ENCODE measurements around the gene QPCTL. TPM values are rescaled to one million over a fixed set of nuclear protein-coding genes. Genes with fewer than 3 reads are reported as not detected.

QPCTL gene
- total RNA-seq, 1 donor from 2014 or later = 21.1 TPM

DNA sequence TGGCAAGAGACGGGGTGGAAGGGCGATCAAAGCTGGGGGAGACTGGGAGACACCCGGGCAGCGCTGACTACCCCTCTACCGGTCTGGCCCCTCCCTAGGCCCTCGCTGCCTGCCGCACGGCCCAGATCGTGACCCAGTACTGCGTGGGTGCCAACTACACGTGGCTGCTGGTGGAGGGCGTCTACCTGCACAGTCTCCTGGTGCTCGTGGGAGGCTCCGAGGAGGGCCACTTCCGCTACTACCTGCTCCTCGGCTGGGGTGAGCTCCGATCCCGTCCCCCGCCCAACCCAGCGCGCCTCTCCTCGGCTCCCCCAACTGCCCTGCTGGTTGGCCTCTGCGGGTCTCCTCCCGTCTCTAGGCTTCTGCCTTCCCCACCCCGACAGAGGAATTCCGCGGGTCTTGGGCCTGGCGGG lies 15.6 kb upstream of the QPCTL start:
- POLR2A ChIA-PET = interaction anchor here (0.6 to 3.1 kb wide), 12 partner anchors 11 to 569 kb away, joined by 3 to 26 read pairs (median 4); partner anchors contain the start of genes EML2, QPCTL and SNRPD2
- intact Hi-C loops (cut with micrococcal nuclease) = loop anchor here (1.0 to 2.0 kb wide), 2 partner anchors 8 to 16 kb away; partner anchors contain the start of gene QPCTL
- no peaks in the 10 kb centered on the region for H3K36me3 Mint-ChIP-seq (ENCODE audit: low read depth)
- H3K4me3 Mint-ChIP-seq = peak overlapping the region; percentile 58
- H3K27ac Mint-ChIP-seq = no peak overlapping the region
- DNase-seq (peak; percentile 26), ATAC-seq (ENCODE audit: low read depth) (peak; percentile 15)
- peaks cover 18% of the 10 kb centered on the region for H3K4me1 Mint-ChIP-seq
- CTCF ChIA-PET = interaction anchor here (1.1 to 2.4 kb wide), 4 partner anchors 8 to 237 kb away, joined by 4 to 6 read pairs (median 6); partner anchors contain the start of gene QPCTL
- H3K9me3 Mint-ChIP-seq = no peaks in the 10 kb centered on the region
- TF ChIP-seq CTCF (IDR thresholded peaks at IDR 0.05) = no peak
- peaks cover 11% of the 10 kb centered on the region for H3K27me3 Mint-ChIP-seq

DNA sequence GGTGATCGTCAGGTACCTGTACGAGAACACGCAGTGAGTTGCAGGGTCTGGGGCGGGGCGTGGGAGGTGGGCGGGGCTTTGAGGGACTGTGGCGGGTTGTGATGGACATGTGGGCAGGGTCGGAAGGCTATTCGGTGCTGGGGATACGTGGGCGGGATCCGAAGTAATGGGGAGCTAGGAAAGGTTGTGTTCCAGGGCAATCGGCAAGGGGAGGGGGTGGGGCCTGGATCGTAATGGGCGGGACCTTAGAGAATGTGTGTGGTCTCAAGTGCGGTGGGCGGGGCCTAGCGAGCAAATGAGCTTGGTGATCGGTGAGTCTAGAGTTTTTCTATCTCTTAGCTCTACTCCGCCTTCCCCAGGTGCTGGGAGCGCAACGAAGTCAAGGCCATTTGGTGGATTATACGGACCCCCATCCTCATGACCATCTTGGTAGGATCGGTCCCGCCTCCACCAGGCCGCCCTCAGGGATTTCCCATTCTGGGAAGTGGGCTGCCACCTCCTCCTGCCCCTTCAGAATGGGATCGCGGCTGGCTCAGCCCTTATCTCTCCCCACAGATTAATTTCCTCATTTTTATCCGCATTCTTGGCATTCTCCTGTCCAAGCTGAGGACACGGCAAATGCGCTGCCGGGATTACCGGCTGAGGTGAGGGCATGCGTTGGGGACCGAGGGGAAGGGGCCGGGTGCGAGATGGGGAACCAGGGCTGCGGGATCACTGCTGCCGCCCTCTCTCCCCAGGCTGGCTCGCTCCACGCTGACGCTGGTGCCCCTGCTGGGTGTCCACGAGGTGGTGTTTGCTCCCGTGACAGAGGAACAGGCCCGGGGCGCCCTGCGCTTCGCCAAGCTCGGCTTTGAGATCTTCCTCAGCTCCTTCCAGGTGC lies 14.9 kb upstream of the QPCTL start:
- Mint-ChIP-seq H3K4me1 (peaks cover 21% of the 10 kb centered on the region), H3K4me3 (peak overlapping the region; percentile 77), H3K27me3 (peaks cover 11% of the 10 kb centered on the region), H3K9me3 (no peaks in the 10 kb centered on the region), H3K27ac (no peak overlapping the region), H3K36me3 (ENCODE audit: low read depth) (no peaks in the 10 kb centered on the region)
- ChIA-PET CTCF (interaction anchor here (1.2 to 2.4 kb wide), 3 partner anchors 9 to 35 kb away, joined by 5 to 6 read pairs (median 6); partner anchors contain the start of gene QPCTL), POLR2A (interaction anchor here (0.6 to 3.1 kb wide), 11 partner anchors 11 to 570 kb away, joined by 3 to 26 read pairs (median 4); partner anchors contain the start of genes EML2, QPCTL and SNRPD2)
- ATAC-seq (ENCODE audit: low read depth) (peak; percentile 35), DNase-seq (peak; percentile 52)
- intact Hi-C loops (cut with micrococcal nuclease) = loop anchor here (1.0 to 2.0 kb wide), 2 partner anchors 8 to 15 kb away; partner anchors contain the start of gene QPCTL
- TF ChIP-seq CTCF (IDR thresholded peaks at IDR 0.05) = no peak

DNA sequence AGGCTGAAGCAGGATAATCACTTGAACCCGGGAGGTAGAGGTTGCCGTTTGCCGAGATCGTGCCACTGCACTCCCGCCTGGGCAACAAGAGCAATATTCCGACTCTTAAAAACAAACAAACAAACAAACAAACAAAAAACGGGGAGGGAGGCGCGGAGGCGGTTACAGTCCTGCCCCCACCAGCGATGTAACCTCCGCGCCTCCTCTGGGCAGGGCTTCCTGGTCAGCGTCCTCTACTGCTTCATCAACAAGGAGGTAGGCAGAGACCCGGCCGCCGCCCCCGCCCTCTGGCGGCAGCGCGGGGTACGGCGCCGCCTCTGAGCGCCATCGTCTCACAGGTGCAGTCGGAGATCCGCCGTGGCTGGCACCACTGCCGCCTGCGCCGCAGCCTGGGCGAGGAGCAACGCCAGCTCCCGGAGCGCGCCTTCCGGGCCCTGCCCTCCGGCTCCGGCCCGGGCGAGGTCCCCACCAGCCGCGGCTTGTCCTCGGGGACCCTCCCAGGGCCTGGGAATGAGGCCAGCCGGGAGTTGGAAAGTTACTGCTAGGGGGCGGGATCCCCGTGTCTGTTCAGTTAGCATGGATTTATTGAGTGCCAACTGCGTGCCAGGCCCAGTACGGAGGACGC lies 11.0 kb upstream of the QPCTL start:
- peak overlapping the region; percentile 77 for H3K4me3 Mint-ChIP-seq
- H3K36me3 Mint-ChIP-seq (ENCODE audit: low read depth) = peaks cover 34% of the 10 kb centered on the region
- TF ChIP-seq CTCF (IDR thresholded peaks at IDR 0.05) = peak; percentile 69
- intact Hi-C loops (cut with micrococcal nuclease) = loop anchor here (1.0 to 10.0 kb wide), 6 partner anchors 11 to 257 kb away; partner anchors contain the start of genes ERCC1 and QPCTL
- H3K9me3 Mint-ChIP-seq = no peaks in the 10 kb centered on the region
- peaks cover 17% of the 10 kb centered on the region for H3K4me1 Mint-ChIP-seq
- H3K27ac Mint-ChIP-seq = no peak overlapping the region
- peaks cover 7% of the 10 kb centered on the region for H3K27me3 Mint-ChIP-seq
- ChIA-PET CTCF (interaction anchor here (1.2 to 2.4 kb wide), 3 partner anchors 11 to 42 kb away, joined by 3 to 13 read pairs (median 3); partner anchors contain the start of genes EML2, QPCTL and SNRPD2), POLR2A (interaction anchor here (2.9 kb wide), 1 partner anchor 10 kb away, joined by 21 read pairs; the partner anchor contains the start of genes QPCTL and SNRPD2)
- DNase-seq (peak; percentile 92), ATAC-seq (ENCODE audit: low read depth) (peak; percentile 92)

DNA sequence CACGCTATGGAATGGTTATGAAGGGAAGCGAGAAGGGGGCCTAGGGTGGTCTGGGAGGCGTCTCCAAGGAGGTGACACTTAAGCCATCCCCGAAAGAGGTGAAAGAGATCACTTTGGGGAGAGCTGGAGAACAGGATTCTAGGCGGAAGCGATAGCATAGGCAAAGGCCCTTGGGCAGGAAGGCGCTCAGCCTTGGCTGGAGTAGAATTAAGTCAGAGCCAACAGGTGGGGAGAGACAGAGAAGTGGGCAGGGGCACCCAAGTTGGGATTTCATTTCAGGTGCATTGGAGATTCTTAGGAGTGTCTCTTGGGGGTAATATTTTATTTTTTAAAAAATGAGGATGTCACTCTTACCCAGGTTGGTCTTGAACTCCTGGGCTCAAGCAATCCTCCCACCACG lies 10.3 kb upstream of the QPCTL start:
- peaks cover 40% of the 10 kb centered on the region for H3K36me3 Mint-ChIP-seq (ENCODE audit: low read depth)
- DNase-seq (no peak), ATAC-seq (ENCODE audit: low read depth) (no peak)
- POLR2A ChIA-PET = interaction anchor here (0.6 to 2.9 kb wide), 5 partner anchors 10 to 70 kb away, joined by 4 to 21 read pairs (median 4); partner anchors contain the start of genes QPCTL and SNRPD2
- H3K4me3 Mint-ChIP-seq = no peak overlapping the region
- intact Hi-C loops (cut with micrococcal nuclease) = loop anchor here (10.0 kb wide), 1 partner anchor 257 kb away; the partner anchor contains the start of gene ERCC1
- H3K27me3 Mint-ChIP-seq = peaks cover 7% of the 10 kb centered on the region
- no peak overlapping the region for H3K27ac Mint-ChIP-seq
- CTCF ChIA-PET = interaction anchor here (2.4 kb wide), 1 partner anchor 10 kb away, joined by 13 read pairs; the partner anchor contains the start of genes QPCTL and SNRPD2
- H3K9me3 Mint-ChIP-seq = no peaks in the 10 kb centered on the region
- no peak for TF ChIP-seq CTCF (IDR thresholded peaks at IDR 0.05)
- peaks cover 12% of the 10 kb centered on the region for H3K4me1 Mint-ChIP-seq
